A549 (cell line): Measurements from ENCODE around the gene EPB41L2.

ENCODE experiments used
- RNF2 ChIP-seq: fragments of 200-600 bp; sonication (generic); IDR thresholded peaks from 2 replicates; pipeline ENCODE4 v1.6.1; 2016; ENCODE audit warnings: low read depth, mild to moderate bottlenecking, antibody characterized with exemption, moderate library complexity, borderline replicate concordance
- TF ChIP-seq, protein P1 (sequence below): fragments of >200 bp; sonication (Bioruptor Twin); formaldehyde crosslinking; IDR thresholded peaks from 3 replicates; pipeline ENCODE4 v1.5.1; 2016
- TF ChIP-seq, protein P2 (sequence below): fragments of 450-650 bp; IDR thresholded peaks from 2 replicates; pipeline ENCODE4 v1.6.1; 2014; ENCODE audit warnings: antibody characterized with exemption
- TF ChIP-seq, protein P3 (sequence below): fragments of 200-600 bp; sonication (generic); IDR thresholded peaks from 2 replicates; pipeline ENCODE4 v1.6.1; 2016; ENCODE audit warnings: antibody characterized with exemption, mild to moderate bottlenecking, moderate library complexity

DNA sequence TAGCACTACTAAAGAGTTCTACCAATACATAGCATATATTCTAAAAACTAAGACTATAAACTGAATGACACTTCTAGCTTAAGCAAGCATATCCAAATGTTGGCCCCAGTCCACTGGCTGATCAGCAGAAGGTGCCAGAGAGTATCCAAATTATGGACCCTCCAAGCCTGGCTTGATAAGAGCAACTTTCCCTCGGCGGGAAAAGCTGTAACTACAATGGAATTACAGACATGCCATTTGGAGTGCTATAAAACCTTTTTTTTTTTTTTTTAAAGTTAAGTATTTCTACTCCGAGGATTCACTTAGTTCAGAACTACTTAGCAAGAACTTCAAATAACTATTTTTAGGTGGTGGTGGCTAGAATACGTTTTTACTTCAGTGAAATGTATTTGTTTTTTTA is 94.6 kb downstream of the EPB41L2 start:
- TF ChIP-seq, protein P1, sequence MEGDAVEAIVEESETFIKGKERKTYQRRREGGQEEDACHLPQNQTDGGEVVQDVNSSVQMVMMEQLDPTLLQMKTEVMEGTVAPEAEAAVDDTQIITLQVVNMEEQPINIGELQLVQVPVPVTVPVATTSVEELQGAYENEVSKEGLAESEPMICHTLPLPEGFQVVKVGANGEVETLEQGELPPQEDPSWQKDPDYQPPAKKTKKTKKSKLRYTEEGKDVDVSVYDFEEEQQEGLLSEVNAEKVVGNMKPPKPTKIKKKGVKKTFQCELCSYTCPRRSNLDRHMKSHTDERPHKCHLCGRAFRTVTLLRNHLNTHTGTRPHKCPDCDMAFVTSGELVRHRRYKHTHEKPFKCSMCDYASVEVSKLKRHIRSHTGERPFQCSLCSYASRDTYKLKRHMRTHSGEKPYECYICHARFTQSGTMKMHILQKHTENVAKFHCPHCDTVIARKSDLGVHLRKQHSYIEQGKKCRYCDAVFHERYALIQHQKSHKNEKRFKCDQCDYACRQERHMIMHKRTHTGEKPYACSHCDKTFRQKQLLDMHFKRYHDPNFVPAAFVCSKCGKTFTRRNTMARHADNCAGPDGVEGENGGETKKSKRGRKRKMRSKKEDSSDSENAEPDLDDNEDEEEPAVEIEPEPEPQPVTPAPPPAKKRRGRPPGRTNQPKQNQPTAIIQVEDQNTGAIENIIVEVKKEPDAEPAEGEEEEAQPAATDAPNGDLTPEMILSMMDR, result no peak
- TF ChIP-seq, protein P2, sequence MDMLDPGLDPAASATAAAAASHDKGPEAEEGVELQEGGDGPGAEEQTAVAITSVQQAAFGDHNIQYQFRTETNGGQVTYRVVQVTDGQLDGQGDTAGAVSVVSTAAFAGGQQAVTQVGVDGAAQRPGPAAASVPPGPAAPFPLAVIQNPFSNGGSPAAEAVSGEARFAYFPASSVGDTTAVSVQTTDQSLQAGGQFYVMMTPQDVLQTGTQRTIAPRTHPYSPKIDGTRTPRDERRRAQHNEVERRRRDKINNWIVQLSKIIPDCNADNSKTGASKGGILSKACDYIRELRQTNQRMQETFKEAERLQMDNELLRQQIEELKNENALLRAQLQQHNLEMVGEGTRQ, result no peak
- no peak for TF ChIP-seq RNF2
- TF ChIP-seq, protein P3, sequence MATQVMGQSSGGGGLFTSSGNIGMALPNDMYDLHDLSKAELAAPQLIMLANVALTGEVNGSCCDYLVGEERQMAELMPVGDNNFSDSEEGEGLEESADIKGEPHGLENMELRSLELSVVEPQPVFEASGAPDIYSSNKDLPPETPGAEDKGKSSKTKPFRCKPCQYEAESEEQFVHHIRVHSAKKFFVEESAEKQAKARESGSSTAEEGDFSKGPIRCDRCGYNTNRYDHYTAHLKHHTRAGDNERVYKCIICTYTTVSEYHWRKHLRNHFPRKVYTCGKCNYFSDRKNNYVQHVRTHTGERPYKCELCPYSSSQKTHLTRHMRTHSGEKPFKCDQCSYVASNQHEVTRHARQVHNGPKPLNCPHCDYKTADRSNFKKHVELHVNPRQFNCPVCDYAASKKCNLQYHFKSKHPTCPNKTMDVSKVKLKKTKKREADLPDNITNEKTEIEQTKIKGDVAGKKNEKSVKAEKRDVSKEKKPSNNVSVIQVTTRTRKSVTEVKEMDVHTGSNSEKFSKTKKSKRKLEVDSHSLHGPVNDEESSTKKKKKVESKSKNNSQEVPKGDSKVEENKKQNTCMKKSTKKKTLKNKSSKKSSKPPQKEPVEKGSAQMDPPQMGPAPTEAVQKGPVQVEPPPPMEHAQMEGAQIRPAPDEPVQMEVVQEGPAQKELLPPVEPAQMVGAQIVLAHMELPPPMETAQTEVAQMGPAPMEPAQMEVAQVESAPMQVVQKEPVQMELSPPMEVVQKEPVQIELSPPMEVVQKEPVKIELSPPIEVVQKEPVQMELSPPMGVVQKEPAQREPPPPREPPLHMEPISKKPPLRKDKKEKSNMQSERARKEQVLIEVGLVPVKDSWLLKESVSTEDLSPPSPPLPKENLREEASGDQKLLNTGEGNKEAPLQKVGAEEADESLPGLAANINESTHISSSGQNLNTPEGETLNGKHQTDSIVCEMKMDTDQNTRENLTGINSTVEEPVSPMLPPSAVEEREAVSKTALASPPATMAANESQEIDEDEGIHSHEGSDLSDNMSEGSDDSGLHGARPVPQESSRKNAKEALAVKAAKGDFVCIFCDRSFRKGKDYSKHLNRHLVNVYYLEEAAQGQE, result no peak
